AG04449 (cell line): ENCODE measurements around the gene TBL2.
"Not testable (repeated sequence)": the region's sequence is repeated elsewhere in the genome, so short reads cannot be mapped to it uniquely, and the experiment has no call there.

Experiments used
- CTCF ChIA-PET: fragments of 350-600 bp; formaldehyde crosslinking; extraction: SDS; loops from one replicate; lab custom pipeline; 2021; ENCODE audit warnings: antibody characterized with exemption; lab: Yijun Ruan, JAX
- POLR2A ChIA-PET: fragments of 400-600, 350-600 bp; formaldehyde crosslinking; extraction: SDS; loops from one replicate; lab custom pipeline; 2020; ENCODE audit warnings: antibody characterized with exemption, inconsistent platforms; lab: Yijun Ruan, JAX
- DNase-seq: peaks from one replicate; pipeline ENCODE4 v3.0.0-alpha.2; 2010; ENCODE audit warnings: low read depth, low spot score
- H3K4me3 ChIP-seq: 2 replicates; pipeline ENCODE4 v1.5.1; 2011; ENCODE audit warnings: low read depth, mild to moderate bottlenecking, control low read depth, low read length
- TF ChIP-seq, protein P1 (sequence below): IDR thresholded peaks from one replicate; pipeline ENCODE4 v1.5.1; 2011; ENCODE audit warnings: mild to moderate bottlenecking, moderate library complexity, low read length, control low read depth, inconsistent platforms; ENCODE audit not compliant: insufficient read depth; ENCODE audit errors: missing control alignments

TBL2 gene

DNA sequence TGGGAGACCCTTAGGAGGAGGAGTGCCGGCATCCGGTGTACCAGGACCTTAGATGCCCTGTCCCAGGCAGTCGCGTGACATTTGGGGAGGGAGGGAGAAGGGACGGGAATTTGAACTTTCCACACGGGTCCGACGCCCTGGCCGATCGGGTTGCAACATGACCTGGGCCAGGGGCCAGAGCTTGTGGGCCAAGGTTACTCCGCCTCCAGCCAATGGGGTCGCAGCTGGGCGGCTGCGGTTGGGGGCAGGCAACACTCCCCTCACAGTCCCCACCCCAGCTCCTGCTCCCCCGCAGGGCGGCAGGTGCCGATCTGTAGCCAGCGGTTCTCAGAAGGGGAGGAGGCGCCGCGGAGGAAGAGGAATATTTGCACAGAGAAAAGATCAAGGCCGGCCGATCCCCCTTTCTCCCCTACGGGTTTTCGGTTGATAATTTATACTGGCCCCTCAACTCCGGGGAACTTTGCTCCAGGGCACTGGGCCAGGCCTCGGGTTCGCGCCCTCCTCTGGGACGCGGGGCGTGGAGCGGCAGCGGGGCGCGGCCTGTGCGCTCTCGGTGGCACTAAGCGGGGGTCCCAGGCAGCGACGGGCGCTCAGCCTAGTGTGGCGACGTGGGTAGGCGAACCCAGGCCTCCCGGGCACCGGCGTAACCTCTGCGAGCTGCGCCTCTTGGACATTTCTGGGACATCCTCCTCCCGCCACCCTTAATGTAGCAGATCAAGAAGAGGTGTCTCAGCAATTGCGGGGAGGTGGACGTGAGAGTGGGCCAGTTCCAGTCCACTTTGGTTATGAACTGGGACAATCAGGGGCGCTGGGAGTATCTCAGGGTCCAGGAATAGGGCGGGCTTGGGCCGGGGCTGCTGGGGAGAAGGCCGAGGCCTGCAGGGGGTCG, 44.8 kb upstream of the TBL2 start:
- ChIA-PET POLR2A (no interaction called here), CTCF (interaction anchor here (1.1 to 5.0 kb wide), 2 partner anchors 16 to 103 kb away, joined by 3 to 50 read pairs; no protein-coding TSS in a partner anchor)
- DNase-seq, result no peak
- TF ChIP-seq, protein P1, sequence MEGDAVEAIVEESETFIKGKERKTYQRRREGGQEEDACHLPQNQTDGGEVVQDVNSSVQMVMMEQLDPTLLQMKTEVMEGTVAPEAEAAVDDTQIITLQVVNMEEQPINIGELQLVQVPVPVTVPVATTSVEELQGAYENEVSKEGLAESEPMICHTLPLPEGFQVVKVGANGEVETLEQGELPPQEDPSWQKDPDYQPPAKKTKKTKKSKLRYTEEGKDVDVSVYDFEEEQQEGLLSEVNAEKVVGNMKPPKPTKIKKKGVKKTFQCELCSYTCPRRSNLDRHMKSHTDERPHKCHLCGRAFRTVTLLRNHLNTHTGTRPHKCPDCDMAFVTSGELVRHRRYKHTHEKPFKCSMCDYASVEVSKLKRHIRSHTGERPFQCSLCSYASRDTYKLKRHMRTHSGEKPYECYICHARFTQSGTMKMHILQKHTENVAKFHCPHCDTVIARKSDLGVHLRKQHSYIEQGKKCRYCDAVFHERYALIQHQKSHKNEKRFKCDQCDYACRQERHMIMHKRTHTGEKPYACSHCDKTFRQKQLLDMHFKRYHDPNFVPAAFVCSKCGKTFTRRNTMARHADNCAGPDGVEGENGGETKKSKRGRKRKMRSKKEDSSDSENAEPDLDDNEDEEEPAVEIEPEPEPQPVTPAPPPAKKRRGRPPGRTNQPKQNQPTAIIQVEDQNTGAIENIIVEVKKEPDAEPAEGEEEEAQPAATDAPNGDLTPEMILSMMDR, result no peak
- no peak overlapping the region for H3K4me3 ChIP-seq

DNA sequence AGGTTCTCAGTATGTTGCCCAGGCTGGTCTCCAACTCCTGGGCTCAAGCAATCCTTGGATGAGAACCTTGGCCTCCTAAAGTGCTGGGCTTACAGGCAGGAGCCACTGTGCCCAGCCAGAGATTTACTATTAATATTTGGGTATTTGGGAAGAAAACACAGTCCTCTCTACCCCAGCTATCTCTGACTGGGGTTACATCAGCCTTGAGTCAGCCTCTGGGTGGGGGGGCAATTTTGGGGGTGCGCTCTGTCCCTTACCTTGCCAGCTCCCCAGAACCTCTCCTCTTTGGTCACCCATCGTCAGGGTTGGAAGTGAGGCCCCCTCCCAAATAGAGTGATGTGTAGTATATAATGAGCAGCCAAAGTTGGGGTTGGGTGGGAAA, 44.1 kb upstream of the TBL2 start:
- no peak overlapping the region for H3K4me3 ChIP-seq
- ChIA-PET POLR2A (no interaction called here), CTCF (interaction anchor here (0.5 to 5.0 kb wide), 5 partner anchors 15 to 712 kb away, joined by 3 to 50 read pairs (median 3); no protein-coding TSS in a partner anchor)
- no peak for DNase-seq
- TF ChIP-seq, protein P1, result no peak

DNA sequence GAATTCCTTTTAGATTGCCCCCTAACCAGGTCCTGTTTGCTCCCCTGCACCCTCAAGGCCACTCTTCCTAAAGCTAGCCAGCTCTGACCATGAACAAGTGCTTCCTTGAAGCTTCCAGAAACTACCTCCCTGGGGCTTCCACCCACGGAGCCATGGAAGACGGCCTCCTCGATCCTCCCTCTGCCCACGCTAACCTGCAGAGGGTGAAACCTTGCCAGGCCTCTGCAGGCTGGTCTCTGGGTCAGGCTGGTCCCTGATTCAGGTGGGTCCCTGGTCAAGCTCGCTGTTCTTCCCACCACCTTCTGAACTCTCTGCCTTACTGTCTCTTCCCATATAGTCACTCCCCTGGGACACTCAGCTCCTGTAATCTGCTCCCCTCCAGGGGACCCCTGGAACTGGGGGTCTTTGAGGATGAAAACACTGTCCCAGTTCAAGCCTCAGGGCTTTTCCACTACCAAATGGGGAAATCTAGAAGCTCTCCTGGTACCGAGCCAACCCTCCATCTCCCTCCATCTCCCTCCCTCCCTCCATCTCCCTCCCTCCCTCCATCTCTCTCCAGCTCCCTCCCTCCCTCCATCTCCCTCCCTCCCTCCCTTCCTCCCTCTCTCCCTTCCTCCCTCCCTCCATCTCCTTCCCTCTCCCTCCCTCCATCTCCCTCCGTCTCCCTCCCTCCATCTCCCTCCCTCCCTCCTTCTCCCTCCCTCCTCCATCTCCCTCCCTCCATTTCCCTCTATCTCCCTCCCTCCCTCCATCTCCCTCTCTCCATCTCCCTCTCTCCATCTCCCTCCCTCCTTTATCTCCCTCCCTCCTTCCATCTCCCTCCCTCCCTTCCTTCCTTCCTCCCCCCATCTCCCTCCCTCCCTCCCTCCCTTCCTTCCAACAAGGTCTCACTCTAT, 43.0 kb upstream of the TBL2 start:
- TF ChIP-seq, protein P1, result no peak
- ChIA-PET POLR2A (interaction anchor here (0.5 kb wide), 1 partner anchor 73 kb away, joined by 3 read pairs; no protein-coding TSS in a partner anchor), CTCF (interaction anchor here (1.1 to 5.0 kb wide), 4 partner anchors 9 to 104 kb away, joined by 3 to 50 read pairs (median 8); no protein-coding TSS in a partner anchor)
- H3K4me3 ChIP-seq, result no peak overlapping the region
- no peak for DNase-seq

DNA sequence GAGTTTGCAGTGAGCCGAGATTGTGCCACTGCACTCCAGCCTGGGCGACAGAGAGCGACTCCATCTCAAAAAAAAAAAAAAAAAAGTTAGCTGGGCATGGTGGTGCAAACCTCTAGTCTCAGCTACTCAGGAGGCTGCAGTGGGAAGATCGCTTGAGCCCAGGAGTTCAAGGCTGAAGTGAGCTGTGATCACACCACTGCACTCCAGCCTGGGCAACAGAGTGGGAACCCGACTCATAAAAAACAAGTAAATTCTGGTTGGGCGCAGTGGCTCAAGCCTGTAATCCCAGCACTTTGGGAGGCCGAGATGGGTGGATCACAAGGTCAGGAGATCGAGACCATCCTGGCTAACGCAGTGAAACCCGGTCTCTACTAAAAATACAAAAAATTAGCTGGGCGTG, 41.0 kb upstream of the TBL2 start:
- POLR2A ChIA-PET, H3K4me3 ChIP-seq, DNase-seq: not testable (repeated sequence)
- CTCF ChIA-PET, result interaction anchor here (0.7 to 5.0 kb wide), 6 partner anchors 9 to 106 kb away, joined by 3 to 50 read pairs (median 6); no protein-coding TSS in a partner anchor

DNA sequence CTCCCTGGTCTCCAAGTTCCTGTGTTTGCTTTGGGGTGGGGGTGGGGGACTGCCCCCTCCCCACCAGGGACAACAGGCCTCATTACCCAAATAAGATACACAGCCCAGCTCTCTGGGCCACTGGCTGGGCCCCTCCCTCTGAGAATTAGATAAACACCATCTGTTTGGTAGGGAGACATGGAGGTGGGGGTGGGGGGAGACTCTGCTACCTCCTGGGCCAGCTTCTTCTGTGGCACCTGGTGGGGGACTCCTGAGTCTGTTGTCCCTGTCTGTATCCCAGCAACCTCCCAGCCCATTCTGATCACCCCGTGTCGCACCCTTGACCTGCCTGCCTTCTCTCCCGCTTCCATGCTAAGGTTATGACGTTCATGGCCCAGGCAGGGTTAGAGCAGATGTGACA, 40.2 kb upstream of the TBL2 start:
- DNase-seq, result no peak
- POLR2A ChIA-PET, result no interaction called here
- H3K4me3 ChIP-seq, result no peak overlapping the region
- TF ChIP-seq, protein P1, result no peak
- CTCF ChIA-PET, result interaction anchor here (0.7 to 5.7 kb wide), 7 partner anchors 11 to 110 kb away, joined by 3 to 44 read pairs (median 7); no protein-coding TSS in a partner anchor

DNA sequence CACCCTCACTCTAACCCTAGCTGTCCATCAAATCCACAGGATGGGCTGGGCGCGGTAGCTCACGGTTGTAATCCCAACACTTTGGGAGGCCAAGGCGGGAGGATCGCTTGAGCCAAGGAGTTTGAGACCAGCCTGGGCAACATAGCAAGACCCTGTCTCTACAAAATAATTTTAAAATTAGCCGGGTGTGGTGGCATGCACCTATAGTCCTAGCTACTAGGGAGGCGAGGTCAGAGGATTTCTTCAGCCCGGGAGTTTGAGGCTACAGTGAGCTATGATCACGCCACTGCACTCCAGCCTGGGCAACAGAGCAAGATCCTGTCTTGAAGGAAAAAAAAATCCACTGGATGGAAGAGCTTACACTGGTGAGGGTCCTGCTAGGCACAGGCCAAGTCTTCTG, 39.1 kb upstream of the TBL2 start:
- POLR2A ChIA-PET, H3K4me3 ChIP-seq, DNase-seq: not testable (repeated sequence)
- CTCF ChIA-PET, result interaction anchor here (1.6 to 5.7 kb wide), 6 partner anchors 8 to 111 kb away, joined by 3 to 44 read pairs (median 16); partner anchors contain the start of gene MLXIPL
